CD4-positive, alpha-beta memory T cell (primary cell): Measurements from ENCODE around the gene SLMAP. TPM values are rescaled to one million over a fixed set of nuclear protein-coding genes. Genes with fewer than 3 reads are reported as not detected.

Experiments used
- CTCF ChIA-PET: fragments of 350-600 bp; sonication (Branson Sonifier 250); formaldehyde crosslinking; loops from one replicate; lab custom pipeline; 2021; ENCODE audit warnings: inconsistent platforms; ENCODE audit not compliant: partially characterized antibody; lab: Charles Lee
- POLR2A ChIA-PET: fragments of 350-600 bp; sonication (Branson Sonifier 250); formaldehyde crosslinking; loops from one replicate; lab custom pipeline; 2021; ENCODE audit not compliant: partially characterized antibody; lab: Charles Lee
- DNase-seq, 5 donors: peaks; one replicate each; pipeline versions ENCODE4 v3.0.0 to v3.0.0-alpha.2; 2020 to 2022; ENCODE audit warnings: mixed read lengths in 1 of 5
- H3K27ac ChIP-seq: one replicate; pipeline ENCODE4 v1.7.0; 2013; ENCODE audit warnings: low read depth, low read length
- H3K27me3 ChIP-seq: 2 replicates; pipeline ENCODE4 v1.7.0; 2013; ENCODE audit warnings: mild to moderate bottlenecking, low read length, moderate library complexity; ENCODE audit not compliant: insufficient read depth
- H3K36me3 ChIP-seq: 2 replicates; pipeline ENCODE4 v1.7.0; 2013; ENCODE audit warnings: mild to moderate bottlenecking, low read length, moderate library complexity; ENCODE audit not compliant: insufficient read depth
- H3K4me1 ChIP-seq: 2 replicates; pipeline ENCODE4 v1.7.0; 2013; ENCODE audit warnings: mild to moderate bottlenecking, low read length, moderate library complexity; ENCODE audit not compliant: insufficient read depth
- H3K4me3 ChIP-seq, 2 donors: one replicate each; pipeline ENCODE4 v1.7.0; 2013; ENCODE audit warnings: low read length in 2 of 2, mild to moderate bottlenecking in 1 of 2
- H3K9me3 ChIP-seq, 2 donors: one replicate each; pipeline ENCODE4 v1.7.0; 2013; ENCODE audit warnings: low read length in 2 of 2, control low read depth in 1 of 2; ENCODE audit not compliant: control insufficient read depth in 1 of 2
- H3K27ac Mint-ChIP-seq, 7 donors: one replicate each; pipeline ENCODE4 v1.8.0; 2020 to 2021; ENCODE audit warnings: mixed read lengths in 7 of 7, mild to moderate bottlenecking in 6 of 7, inconsistent platforms in 3 of 7, moderate library complexity in 3 of 7
- H3K27me3 Mint-ChIP-seq, 2 donors: one replicate each; pipeline ENCODE4 v1.8.0; 2020 to 2021; ENCODE audit warnings: mixed read lengths in 2 of 2
- H3K36me3 Mint-ChIP-seq, 2 donors: one replicate each; pipeline ENCODE4 v1.8.0; 2020 to 2021; ENCODE audit warnings: mixed read lengths in 2 of 2, inconsistent platforms in 1 of 2, mild to moderate bottlenecking in 1 of 2
- H3K4me1 Mint-ChIP-seq, 4 donors: one replicate each; pipeline ENCODE4 v1.8.0; 2020 to 2021; ENCODE audit warnings: mixed read lengths in 4 of 4, mild to moderate bottlenecking in 1 of 4
- H3K4me3 Mint-ChIP-seq, 8 donors: one replicate each; pipeline ENCODE4 v1.8.0; 2020 to 2021; ENCODE audit warnings: mixed read lengths in 8 of 8, mild to moderate bottlenecking in 7 of 8, moderate library complexity in 6 of 8, inconsistent platforms in 3 of 8
- H3K9me3 Mint-ChIP-seq, 8 donors: one replicate each; pipeline ENCODE4 v1.8.0; 2020 to 2021; ENCODE audit warnings: mixed read lengths in 8 of 8, mild to moderate bottlenecking in 5 of 8, inconsistent platforms in 3 of 8, moderate library complexity in 1 of 8
- intact Hi-C: fragments of 100-400 bp; cut with micrococcal nuclease; formaldehyde crosslinking; loops from one replicate; pipeline ENCODE4 v1.15.1; 2023
- polyA plus RNA-seq, 2 donors: library from polyadenylated mRNA; unstranded; fragments of 300-500 nt; fragmentation: Illumina TruSeq; gene quantifications; one replicate each; pipeline ENCODE4 v1.2.3, GENCODE V29; 2021
- total RNA-seq, 2 experiments: library from RNA; stranded (reverse); gene quantifications; one replicate each; pipeline ENCODE4 v1.2.3, GENCODE V29; 2021

Gene SLMAP
- total and polyA plus RNA-seq, 4 experiments from 2014 or later: 17.5 to 69.0 (median 43.0) TPM

- H3K27me3 Mint-ChIP-seq: no peaks in the 10 kb centered on the region
Measured at GRCh38 chr3:57963811-57964346, 207.8 kb downstream of the SLMAP start.

GRCh38 chr3:57966829-57967228 lies 210.7 kb downstream of the SLMAP start:
- peaks cover 0 to 4% of the 10 kb centered on the region in 2 donors for H3K36me3 Mint-ChIP-seq
- H3K4me1 ChIP-seq: peaks cover 17% of the 10 kb centered on the region
- no peaks in the 10 kb centered on the region for H3K27me3 Mint-ChIP-seq
- no peaks in the 10 kb centered on the region for H3K9me3 ChIP-seq
- peak overlapping the region in 1 of 7 donors; percentile 18 for H3K27ac Mint-ChIP-seq
- H3K27me3 ChIP-seq: no peaks in the 10 kb centered on the region
- peaks cover 0 to 9% (median 7%) of the 10 kb centered on the region in 8 donors for H3K9me3 Mint-ChIP-seq
- ChIA-PET CTCF (no interaction called here), POLR2A (no interaction called here)
- H3K4me1 Mint-ChIP-seq: peaks cover 8 to 19% (median 12%) of the 10 kb centered on the region in 4 donors
- no peak overlapping the region for H3K4me3 Mint-ChIP-seq
- H3K36me3 ChIP-seq: no peaks in the 10 kb centered on the region
- DNase-seq: no peak
- H3K4me3 ChIP-seq: no peak overlapping the region
- intact Hi-C loops: no loop called here
- H3K27ac ChIP-seq: no peak overlapping the region

More at GRCh38 chr3:57963811-57964346, 207.8 kb downstream of the SLMAP start:
- DNase-seq: no peak
- Mint-ChIP-seq H3K9me3 (peaks cover 0 to 9% (median 7%) of the 10 kb centered on the region in 8 donors), H3K4me1 (peaks cover 8 to 19% (median 12%) of the 10 kb centered on the region in 4 donors), H3K36me3 (peaks cover 0 to 4% of the 10 kb centered on the region in 2 donors), H3K27ac (no peak overlapping the region), H3K4me3 (no peak overlapping the region)
- no peak overlapping the region for H3K27ac ChIP-seq
- peaks cover 17% of the 10 kb centered on the region for H3K4me1 ChIP-seq
- intact Hi-C loops: no loop called here
- no peaks in the 10 kb centered on the region for H3K9me3 ChIP-seq
- no peaks in the 10 kb centered on the region for H3K36me3 ChIP-seq
- ChIA-PET POLR2A (no interaction called here), CTCF (no interaction called here)
- no peak overlapping the region for H3K4me3 ChIP-seq
- no peaks in the 10 kb centered on the region for H3K27me3 ChIP-seq

- DNase-seq: peak in 4 of 5 donors; percentile 15 to 41 (median 30)
- Mint-ChIP-seq H3K27ac (peak overlapping the region in 2 of 7 donors; percentile 7 to 72), H3K4me1 (peaks cover 8 to 19% (median 14%) of the 10 kb centered on the region in 4 donors), H3K4me3 (peak overlapping the region in 4 of 8 donors; percentile 42 to 71 (median 58)), H3K9me3 (peaks cover 0 to 9% (median 7%) of the 10 kb centered on the region in 8 donors), H3K36me3 (peaks cover 0 to 4% of the 10 kb centered on the region in 2 donors), H3K27me3 (no peaks in the 10 kb centered on the region)
- ChIA-PET CTCF (interaction anchor here (1.0 kb wide), 1 partner anchor 210 kb away, joined by 3 read pairs; no protein-coding TSS in a partner anchor), POLR2A (interaction anchor here (0.8 kb wide), 1 partner anchor 16 kb away, joined by 3 read pairs; no protein-coding TSS in a partner anchor)
- Histone ChIP-seq H3K4me1 (peaks cover 17% of the 10 kb centered on the region), H3K27ac (no peak overlapping the region), H3K36me3 (no peaks in the 10 kb centered on the region), H3K4me3 (no peak overlapping the region), H3K9me3 (no peaks in the 10 kb centered on the region), H3K27me3 (no peaks in the 10 kb centered on the region)
- intact Hi-C loops: no loop called here
Measured at GRCh38 chr3:57967590-57967989, 211.5 kb downstream of the SLMAP start.

- Histone ChIP-seq H3K4me1 (peaks cover 17% of the 10 kb centered on the region), H3K4me3 (no peak overlapping the region), H3K27me3 (no peaks in the 10 kb centered on the region), H3K27ac (no peak overlapping the region), H3K9me3 (no peaks in the 10 kb centered on the region), H3K36me3 (no peaks in the 10 kb centered on the region)
- intact Hi-C loops: no loop called here
- H3K4me1 Mint-ChIP-seq: peaks cover 8 to 19% (median 14%) of the 10 kb centered on the region in 4 donors
- no peaks in the 10 kb centered on the region for H3K27me3 Mint-ChIP-seq
- peaks cover 0 to 4% of the 10 kb centered on the region in 2 donors for H3K36me3 Mint-ChIP-seq
- DNase-seq: no peak
- ChIA-PET CTCF (interaction anchor here (1.0 kb wide), 1 partner anchor 209 kb away, joined by 3 read pairs; no protein-coding TSS in a partner anchor), POLR2A (interaction anchor here (0.8 kb wide), 1 partner anchor 15 kb away, joined by 3 read pairs; no protein-coding TSS in a partner anchor)
- H3K9me3 Mint-ChIP-seq: peaks cover 0 to 9% (median 7%) of the 10 kb centered on the region in 8 donors
- no peak overlapping the region for H3K27ac Mint-ChIP-seq
- no peak overlapping the region for H3K4me3 Mint-ChIP-seq
Measured at GRCh38 chr3:57968501-57968900, 212.4 kb downstream of the SLMAP start.

GRCh38 chr3:57971975-57972374 lies 215.9 kb downstream of the SLMAP start:
- H3K27me3 ChIP-seq: no peaks in the 10 kb centered on the region
- H3K4me3 Mint-ChIP-seq: no peak overlapping the region
- ChIA-PET POLR2A (no interaction called here), CTCF (no interaction called here)
- H3K36me3 ChIP-seq: no peaks in the 10 kb centered on the region
- H3K4me1 ChIP-seq: peaks cover 15% of the 10 kb centered on the region
- H3K9me3 ChIP-seq: no peaks in the 10 kb centered on the region
- no peak overlapping the region for H3K4me3 ChIP-seq
- H3K27ac ChIP-seq: no peak overlapping the region
- H3K4me1 Mint-ChIP-seq: peaks cover 8 to 16% (median 13%) of the 10 kb centered on the region in 4 donors
- H3K36me3 Mint-ChIP-seq: peaks cover 0 to 4% of the 10 kb centered on the region in 2 donors
- H3K27ac Mint-ChIP-seq: peak overlapping the region in 1 of 7 donors; percentile 53
- H3K9me3 Mint-ChIP-seq: peaks cover 0 to 8% (median 4%) of the 10 kb centered on the region in 8 donors
- no peak for DNase-seq
- intact Hi-C loops: no loop called here
- H3K27me3 Mint-ChIP-seq: no peaks in the 10 kb centered on the region

GRCh38 chr3:57972531-57973111 lies 216.5 kb downstream of the SLMAP start:
- no peak overlapping the region for H3K4me3 Mint-ChIP-seq
- H3K36me3 ChIP-seq: no peaks in the 10 kb centered on the region
- H3K27ac ChIP-seq: no peak overlapping the region
- no peaks in the 10 kb centered on the region for H3K27me3 Mint-ChIP-seq
- DNase-seq: no peak
- H3K9me3 ChIP-seq: no peaks in the 10 kb centered on the region
- peaks cover 8% of the 10 kb centered on the region for H3K4me1 ChIP-seq
- intact Hi-C loops: no loop called here
- no peak overlapping the region for H3K4me3 ChIP-seq
- H3K9me3 Mint-ChIP-seq: peaks cover 0 to 3% (median 0%) of the 10 kb centered on the region in 8 donors
- CTCF ChIA-PET: no interaction called here
- H3K27ac Mint-ChIP-seq: peak overlapping the region in 2 of 7 donors; percentile 22 to 53
- H3K27me3 ChIP-seq: no peaks in the 10 kb centered on the region
- H3K4me1 Mint-ChIP-seq: peaks cover 3 to 10% (median 6%) of the 10 kb centered on the region in 4 donors
- POLR2A ChIA-PET: no interaction called here
- H3K36me3 Mint-ChIP-seq: no peaks in the 10 kb centered on the region

GRCh38 chr3:57973715-57974477 lies 217.8 kb downstream of the SLMAP start:
- no peak overlapping the region for H3K27ac Mint-ChIP-seq
- no peaks in the 10 kb centered on the region for H3K9me3 Mint-ChIP-seq
- H3K27me3 Mint-ChIP-seq: no peaks in the 10 kb centered on the region
- no peaks in the 10 kb centered on the region for H3K9me3 ChIP-seq
- H3K4me1 ChIP-seq: no peaks in the 10 kb centered on the region
- no peak overlapping the region for H3K27ac ChIP-seq
- H3K36me3 ChIP-seq: no peaks in the 10 kb centered on the region
- no peaks in the 10 kb centered on the region for H3K27me3 ChIP-seq
- no peak for DNase-seq
- intact Hi-C loops: no loop called here
- H3K36me3 Mint-ChIP-seq: no peaks in the 10 kb centered on the region
- H3K4me3 Mint-ChIP-seq: no peak overlapping the region
- CTCF ChIA-PET: interaction anchor here (0.5 kb wide), 1 partner anchor 281 kb away, joined by 3 read pairs; no protein-coding TSS in a partner anchor
- peaks cover 0 to 6% (median 0%) of the 10 kb centered on the region in 4 donors for H3K4me1 Mint-ChIP-seq
- POLR2A ChIA-PET: no interaction called here
- H3K4me3 ChIP-seq: no peak overlapping the region
